Measurements from ENCODE around the gene BICRAL.
A peak's percentile ranks its signal among the peaks of the same experiment; 100 is the strongest.

BICRAL gene

GRCh38 chr6:42764911-42765648, 16.8 kb upstream of the BICRAL start:
- DNase-seq (ENCODE audit: low read depth in 2 of 2), result no peak

GRCh38 chr6:42766163-42766670, 15.6 kb upstream of the BICRAL start:
- DNase-seq (ENCODE audit: low read depth in 2 of 2), result no peak

- DNase-seq (ENCODE audit: low read depth in 2 of 2), result no peak
These were observed 12.8 kb upstream of the BICRAL start for GRCh38 chr6:42769051-42769450.

GRCh38 chr6:42769836-42770235, 12.0 kb upstream of the BICRAL start:
- DNase-seq (ENCODE audit: low read depth in 2 of 2), result no peak

- no peak for DNase-seq (ENCODE audit: low read depth in 2 of 2)
These were observed 10.1 kb upstream of the BICRAL start for GRCh38 chr6:42771741-42772100.

GRCh38 chr6:42774201-42774600, 7.7 kb upstream of the BICRAL start:
- no peak for DNase-seq (ENCODE audit: low read depth in 2 of 2)

- DNase-seq (ENCODE audit: low read depth in 2 of 2), result peak in 1 of 2 experiments; percentile 34
These were observed 6.9 kb upstream of the BICRAL start for GRCh38 chr6:42774821-42775487.

GRCh38 chr6:42777126-42777822, 4.6 kb upstream of the BICRAL start:
- DNase-seq (ENCODE audit: low read depth in 2 of 2), result no peak

- no peak for DNase-seq (ENCODE audit: low read depth in 2 of 2)
These were observed 3.7 kb upstream of the BICRAL start for GRCh38 chr6:42778122-42778521.

- DNase-seq (ENCODE audit: low read depth in 2 of 2), result no peak
These were observed 2.3 kb upstream of the BICRAL start for GRCh38 chr6:42779521-42779920.

GRCh38 chr6:42781546-42781795, 381 bp upstream of the BICRAL start:
- DNase-seq (ENCODE audit: low read depth in 2 of 2), result no peak

- peak; percentile 59 to 63 for DNase-seq (ENCODE audit: low read depth in 2 of 2)
These were observed 881 bp downstream of the BICRAL start for GRCh38 chr6:42782689-42783176.

- DNase-seq (ENCODE audit: low read depth in 2 of 2), result peak; percentile 53
These were observed 1.5 kb downstream of the BICRAL start for GRCh38 chr6:42783177-42783875.

- no peak for DNase-seq (ENCODE audit: low read depth in 2 of 2)
These were observed 2.2 kb downstream of the BICRAL start for GRCh38 chr6:42783876-42784642.

GRCh38 chr6:42784717-42785498, 3.1 kb downstream of the BICRAL start:
- no peak for DNase-seq (ENCODE audit: low read depth in 2 of 2)

GRCh38 chr6:42786525-42786985, 4.7 kb downstream of the BICRAL start:
- no peak for DNase-seq (ENCODE audit: low read depth in 2 of 2)

- DNase-seq (ENCODE audit: low read depth in 2 of 2), result no peak
These were observed 5.2 kb downstream of the BICRAL start for GRCh38 chr6:42787063-42787472.

GRCh38 chr6:42788671-42789070, 6.8 kb downstream of the BICRAL start:
- no peak for DNase-seq (ENCODE audit: low read depth in 2 of 2)

GRCh38 chr6:42790549-42791181, 8.8 kb downstream of the BICRAL start:
- DNase-seq (ENCODE audit: low read depth in 2 of 2), result no peak

GRCh38 chr6:42791706-42792320, 10.0 kb downstream of the BICRAL start:
- DNase-seq (ENCODE audit: low read depth in 2 of 2), result no peak

All from stimulated activated CD4-positive, alpha-beta T cell treated with anti-CD3 and anti-CD28 coated beads, Interleukin-12 subunit alpha, Interleukin-12 subunit beta, amount 100 ng/mL, for 24 hours (primary cell).